ENCODE data around the gene ZNF618. TPM values are rescaled to one million over a fixed set of nuclear protein-coding genes. Genes with fewer than 3 reads are reported as not detected.

Gene ZNF618
- total RNA-seq, 2 donors from 2014 or later, result 0.04 TPM; not detected in 1

DNA sequence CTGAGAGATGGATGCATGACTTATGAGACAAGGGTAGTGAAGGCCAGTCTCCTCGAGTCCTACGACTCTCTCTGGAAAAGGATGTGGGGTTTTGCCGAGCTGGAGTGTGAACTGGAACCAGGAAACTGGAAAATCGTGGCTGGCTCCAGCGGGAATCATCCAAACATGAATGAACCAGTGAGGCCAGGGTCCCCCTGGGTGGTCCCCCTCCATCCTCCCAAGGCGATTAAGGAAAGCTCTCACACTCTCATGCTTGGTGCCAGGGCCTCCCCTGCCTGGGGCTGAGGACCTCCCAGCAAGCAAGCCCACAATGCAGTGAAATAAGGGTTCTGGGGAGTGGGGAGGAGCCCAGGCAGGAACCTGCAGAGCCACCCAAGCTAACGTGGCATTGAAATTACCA is 211.6 kb downstream of the ZNF618 start:
- H3K36me3 Mint-ChIP-seq (ENCODE audit: low read depth), result no peaks in the 10 kb centered on the region
- H3K4me3 Mint-ChIP-seq, result no peak overlapping the region
- no peaks in the 10 kb centered on the region for H3K4me1 Mint-ChIP-seq
- no peak for ATAC-seq (replicated peaks)
- H3K27me3 Mint-ChIP-seq, result peaks cover 2% of the 10 kb centered on the region
- no peak overlapping the region for H3K27ac Mint-ChIP-seq
- no peaks in the 10 kb centered on the region for H3K9me3 Mint-ChIP-seq

DNA sequence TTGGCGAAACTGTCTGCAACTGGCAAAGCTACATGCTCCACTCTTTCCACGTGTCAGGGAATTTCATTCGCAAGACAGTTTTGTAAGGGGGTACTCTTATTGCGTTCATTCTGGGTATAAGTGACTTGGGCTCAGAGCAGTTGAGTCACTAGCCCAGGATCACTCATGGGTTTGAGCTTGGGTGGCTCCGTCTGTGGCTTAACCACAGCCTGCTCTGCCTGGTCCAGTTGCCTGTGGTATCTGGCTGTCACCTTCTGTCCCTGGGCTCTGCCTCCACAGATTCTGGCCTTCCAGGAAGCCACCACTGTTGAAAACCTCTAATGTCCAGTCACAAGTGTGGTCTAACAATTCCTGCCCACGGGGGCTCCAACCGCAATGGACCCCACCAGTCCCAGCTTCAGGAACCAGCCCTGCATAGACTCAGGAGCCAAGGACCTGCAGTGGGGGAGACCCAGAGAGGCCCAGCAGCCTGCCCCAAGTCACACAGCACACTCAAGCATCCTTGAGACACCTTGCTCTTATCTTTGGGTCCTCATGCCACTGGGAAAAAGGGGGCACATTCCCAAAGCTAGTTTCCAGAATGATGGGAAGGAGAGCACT is 212.6 kb downstream of the ZNF618 start:
- ATAC-seq (replicated peaks), result no peak
- Mint-ChIP-seq H3K4me3 (no peak overlapping the region), H3K27me3 (peaks cover 5% of the 10 kb centered on the region), H3K27ac (no peak overlapping the region), H3K4me1 (no peaks in the 10 kb centered on the region), H3K36me3 (ENCODE audit: low read depth) (no peaks in the 10 kb centered on the region), H3K9me3 (no peaks in the 10 kb centered on the region)

GRCh38 chr9:114089206-114089840 is 213.2 kb downstream of the ZNF618 start:
- no peak for ATAC-seq (replicated peaks)
- no peaks in the 10 kb centered on the region for H3K4me1 Mint-ChIP-seq
- H3K27me3 Mint-ChIP-seq, result peaks cover 6% of the 10 kb centered on the region
- no peak overlapping the region for H3K27ac Mint-ChIP-seq
- no peaks in the 10 kb centered on the region for H3K36me3 Mint-ChIP-seq (ENCODE audit: low read depth)
- no peak overlapping the region for H3K4me3 Mint-ChIP-seq
- no peaks in the 10 kb centered on the region for H3K9me3 Mint-ChIP-seq

DNA sequence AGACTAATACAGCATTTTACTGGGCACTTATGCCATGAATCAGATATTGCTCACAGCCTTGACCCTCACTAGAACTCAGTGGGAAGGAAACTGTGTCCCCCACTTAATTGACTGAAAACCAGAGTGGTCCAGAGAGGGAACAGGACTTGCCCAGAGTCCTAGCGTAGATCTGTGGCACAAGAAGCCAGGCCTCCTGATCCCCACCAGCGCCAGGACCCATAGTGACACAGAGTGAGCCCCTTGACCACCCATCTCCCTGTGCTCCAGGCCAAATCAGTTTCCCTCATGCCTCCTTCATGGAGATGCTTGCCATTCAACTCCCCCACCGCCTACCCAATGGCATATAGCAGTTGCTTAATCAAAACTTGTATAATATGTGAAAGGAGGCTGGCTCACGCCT is 214.7 kb downstream of the ZNF618 start:
- H3K27me3 Mint-ChIP-seq, result peaks cover 10% of the 10 kb centered on the region
- no peak for ATAC-seq (replicated peaks)
- H3K27ac Mint-ChIP-seq, result no peak overlapping the region
- H3K36me3 Mint-ChIP-seq (ENCODE audit: low read depth), result no peaks in the 10 kb centered on the region
- no peaks in the 10 kb centered on the region for H3K4me1 Mint-ChIP-seq
- H3K4me3 Mint-ChIP-seq, result no peak overlapping the region
- no peaks in the 10 kb centered on the region for H3K9me3 Mint-ChIP-seq

DNA sequence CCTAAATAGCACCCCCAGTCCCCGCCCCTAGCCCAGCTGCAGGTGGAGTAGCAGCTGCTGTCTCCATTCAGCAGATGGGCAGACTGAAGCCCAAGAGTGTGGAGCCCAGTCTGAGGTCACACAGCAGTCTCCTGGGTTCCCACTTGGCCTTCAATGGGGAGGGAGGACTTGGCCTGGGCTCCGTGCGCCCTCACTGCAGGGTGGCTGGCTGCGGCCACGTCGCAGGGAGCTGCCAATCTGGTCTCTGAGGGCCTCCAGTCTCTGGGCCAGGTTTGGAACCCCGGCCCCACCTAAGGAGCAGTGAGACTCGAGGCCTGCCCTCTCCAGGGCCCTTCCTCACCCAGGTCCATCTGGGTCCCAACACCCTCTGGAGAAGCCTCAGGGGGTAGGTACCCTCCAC is 215.6 kb downstream of the ZNF618 start:
- no peak for ATAC-seq (replicated peaks)
- H3K27me3 Mint-ChIP-seq, result peaks cover 13% of the 10 kb centered on the region
- no peaks in the 10 kb centered on the region for H3K4me1 Mint-ChIP-seq
- no peaks in the 10 kb centered on the region for H3K36me3 Mint-ChIP-seq (ENCODE audit: low read depth)
- no peak overlapping the region for H3K4me3 Mint-ChIP-seq
- H3K9me3 Mint-ChIP-seq, result no peaks in the 10 kb centered on the region
- H3K27ac Mint-ChIP-seq, result no peak overlapping the region

DNA sequence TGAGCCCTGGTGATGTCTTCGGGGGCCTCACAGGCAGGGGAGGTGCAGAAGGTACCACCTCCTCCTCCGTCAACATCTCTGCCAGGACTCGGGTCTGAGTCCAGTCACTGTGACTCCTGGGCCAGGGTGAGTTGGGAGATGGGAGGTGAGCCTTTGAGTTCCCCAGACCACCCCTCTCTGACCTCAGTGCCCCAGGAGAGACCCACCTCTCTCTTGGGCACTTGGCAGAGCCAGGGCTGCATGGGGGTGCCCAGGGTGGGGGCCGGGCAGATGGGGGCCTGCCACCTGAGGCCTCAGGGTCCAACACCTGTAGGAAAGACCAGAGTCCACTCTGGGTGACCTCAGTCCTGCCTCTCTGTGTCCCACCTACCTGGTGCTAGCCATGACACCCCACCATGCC is 216.2 kb downstream of the ZNF618 start:
- H3K4me3 Mint-ChIP-seq, result no peak overlapping the region
- no peak for ATAC-seq (replicated peaks)
- no peaks in the 10 kb centered on the region for H3K36me3 Mint-ChIP-seq (ENCODE audit: low read depth)
- H3K9me3 Mint-ChIP-seq, result no peaks in the 10 kb centered on the region
- H3K4me1 Mint-ChIP-seq, result no peaks in the 10 kb centered on the region
- peaks cover 20% of the 10 kb centered on the region for H3K27me3 Mint-ChIP-seq
- no peak overlapping the region for H3K27ac Mint-ChIP-seq

- Mint-ChIP-seq H3K4me3 (no peak overlapping the region), H3K27ac (no peak overlapping the region), H3K9me3 (no peaks in the 10 kb centered on the region), H3K27me3 (peaks cover 24% of the 10 kb centered on the region), H3K36me3 (ENCODE audit: low read depth) (no peaks in the 10 kb centered on the region), H3K4me1 (peaks cover 4% of the 10 kb centered on the region)
- no peak for ATAC-seq (replicated peaks)
Measured at GRCh38 chr9:114093031-114093471, 216.9 kb downstream of the ZNF618 start.

DNA sequence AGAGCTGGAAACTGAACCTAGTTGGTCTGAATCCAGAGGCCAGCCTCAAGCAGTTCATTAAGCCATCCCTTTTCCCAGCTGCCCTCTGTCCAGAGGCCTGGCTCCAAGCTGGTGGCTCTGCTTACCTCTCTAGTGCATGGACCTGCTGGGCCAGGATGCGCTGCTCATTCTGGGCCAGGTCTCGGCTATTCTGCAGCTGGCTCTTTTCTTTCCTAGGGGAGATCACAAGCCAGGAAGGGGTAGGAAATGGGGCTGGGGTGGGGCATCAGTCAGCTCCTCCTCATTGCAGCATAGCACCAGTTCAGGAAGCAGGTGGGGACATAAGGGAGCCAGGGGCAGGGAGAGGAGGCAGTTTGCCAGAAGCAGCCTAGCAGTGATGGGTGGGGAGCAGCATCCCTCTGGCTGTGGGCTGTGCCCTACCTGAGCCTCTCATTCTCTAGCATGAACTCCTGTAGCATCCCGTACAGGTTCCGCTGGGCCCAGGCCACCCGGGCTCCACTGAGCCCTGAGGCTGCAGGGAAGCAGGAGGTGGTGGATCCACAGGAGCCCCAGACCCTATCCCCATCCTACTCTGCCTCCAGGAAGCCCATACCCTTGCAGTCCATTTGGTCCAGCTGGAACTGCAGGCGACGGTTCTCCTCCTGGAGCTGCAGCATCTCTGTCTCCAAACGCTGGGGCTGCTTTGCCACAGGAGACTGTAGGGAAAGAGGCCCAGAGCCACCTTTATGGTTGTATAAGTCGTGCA is 217.8 kb downstream of the ZNF618 start:
- Mint-ChIP-seq H3K27me3 (peaks cover 24% of the 10 kb centered on the region), H3K9me3 (no peaks in the 10 kb centered on the region), H3K4me3 (no peak overlapping the region), H3K4me1 (peaks cover 4% of the 10 kb centered on the region), H3K36me3 (ENCODE audit: low read depth) (no peaks in the 10 kb centered on the region), H3K27ac (no peak overlapping the region)
- ATAC-seq (replicated peaks), result no peak

GRCh38 chr9:114094971-114095370 is 218.9 kb downstream of the ZNF618 start:
- Mint-ChIP-seq H3K27me3 (peaks cover 28% of the 10 kb centered on the region), H3K4me3 (no peak overlapping the region)
- no peak for ATAC-seq (replicated peaks)

DNA sequence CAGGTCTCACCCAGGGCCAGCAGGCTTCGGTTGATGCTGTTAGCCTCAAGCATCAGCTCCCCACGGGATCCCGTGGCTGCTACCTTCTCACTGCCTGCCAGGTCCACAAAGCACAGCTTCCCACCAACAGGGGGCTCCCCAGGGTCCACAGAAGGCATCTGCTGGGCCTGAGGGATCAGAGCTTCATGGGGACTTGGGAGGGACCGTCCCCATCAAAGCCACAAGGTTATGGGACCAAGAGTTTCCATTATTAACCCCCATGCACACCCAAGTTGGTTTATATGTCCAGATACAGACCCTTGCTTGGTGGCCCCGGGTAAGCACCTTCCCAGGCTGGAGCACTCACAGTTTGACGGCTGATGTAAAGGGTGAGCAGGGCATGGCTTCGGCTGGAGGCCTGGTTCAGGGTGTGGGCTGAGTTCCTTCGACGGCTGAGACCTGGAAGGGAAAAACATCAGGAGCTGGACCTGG is 220.0 kb downstream of the ZNF618 start:
- no peak overlapping the region for H3K4me3 Mint-ChIP-seq
- peaks cover 4% of the 10 kb centered on the region for H3K4me1 Mint-ChIP-seq
- H3K27me3 Mint-ChIP-seq, result peaks cover 32% of the 10 kb centered on the region

More at GRCh38 chr9:114094971-114095370, 218.9 kb downstream of the ZNF618 start:
- no peaks in the 10 kb centered on the region for H3K36me3 Mint-ChIP-seq (ENCODE audit: low read depth)
- no peaks in the 10 kb centered on the region for H3K9me3 Mint-ChIP-seq
- H3K27ac Mint-ChIP-seq, result no peak overlapping the region
- peaks cover 4% of the 10 kb centered on the region for H3K4me1 Mint-ChIP-seq

GRCh38 chr9:114096866-114097612 is 220.9 kb downstream of the ZNF618 start:
- peak overlapping the region; percentile 53 for H3K4me3 Mint-ChIP-seq
- H3K27me3 Mint-ChIP-seq, result peaks cover 35% of the 10 kb centered on the region
- H3K36me3 Mint-ChIP-seq (ENCODE audit: low read depth), result no peaks in the 10 kb centered on the region
- H3K27ac Mint-ChIP-seq, result no peak overlapping the region
- no peak for ATAC-seq (replicated peaks)
- peaks cover 4% of the 10 kb centered on the region for H3K9me3 Mint-ChIP-seq
- H3K4me1 Mint-ChIP-seq, result peaks cover 4% of the 10 kb centered on the region

More for the DNA sequence above, 220.0 kb downstream of the ZNF618 start:
- ATAC-seq (replicated peaks), result no peak
- Mint-ChIP-seq H3K36me3 (ENCODE audit: low read depth) (no peaks in the 10 kb centered on the region), H3K27ac (no peak overlapping the region), H3K9me3 (no peaks in the 10 kb centered on the region)

DNA sequence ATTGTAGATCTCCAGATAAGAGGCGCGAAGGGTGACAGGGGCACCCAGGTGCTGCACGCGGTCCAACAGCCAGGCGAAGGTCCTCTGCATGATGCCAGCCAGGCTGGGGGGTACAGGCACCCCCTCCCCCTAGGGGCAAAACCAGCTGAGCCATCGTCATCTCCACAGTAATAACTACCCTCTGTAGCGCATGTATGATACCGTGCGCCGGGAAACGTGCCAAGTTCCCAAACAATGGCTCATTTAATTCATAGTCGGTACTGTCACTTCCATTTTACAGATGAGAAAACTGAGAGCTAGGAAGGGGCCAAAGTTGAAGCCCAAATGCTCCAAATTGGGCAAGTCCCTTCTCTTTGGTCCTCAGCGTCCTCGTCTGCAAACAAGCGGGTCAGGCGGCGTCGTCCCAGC is 221.5 kb downstream of the ZNF618 start:
- Mint-ChIP-seq H3K27me3 (peaks cover 35% of the 10 kb centered on the region), H3K4me3 (peak overlapping the region; percentile 53), H3K27ac (no peak overlapping the region), H3K9me3 (peaks cover 5% of the 10 kb centered on the region), H3K36me3 (ENCODE audit: low read depth) (no peaks in the 10 kb centered on the region), H3K4me1 (peaks cover 4% of the 10 kb centered on the region)
- no peak for ATAC-seq (replicated peaks)

GRCh38 chr9:114098021-114098935 is 222.2 kb downstream of the ZNF618 start:
- peak overlapping the region; percentile 53 for H3K4me3 Mint-ChIP-seq
- peaks cover 4% of the 10 kb centered on the region for H3K4me1 Mint-ChIP-seq
- peak; percentile 55 for ATAC-seq (replicated peaks)
- H3K27me3 Mint-ChIP-seq, result peaks cover 37% of the 10 kb centered on the region
- H3K9me3 Mint-ChIP-seq, result peaks cover 5% of the 10 kb centered on the region
- H3K27ac Mint-ChIP-seq, result no peak overlapping the region
- H3K36me3 Mint-ChIP-seq (ENCODE audit: low read depth), result no peaks in the 10 kb centered on the region
